CD4-positive, CD25-positive, alpha-beta regulatory T cell (primary cell): ENCODE measurements around the gene PLCB4. TPM values are rescaled to one million over a fixed set of nuclear protein-coding genes. Genes with fewer than 3 reads are reported as not detected.
A peak's percentile ranks its signal among the peaks of the same experiment; 100 is the strongest.

Experiments
- ATAC-seq, 2 donors: fragments of 150-1000 bp; cut with Tn5 transposase; one replicate each; pipeline ENCODE4 v1.10.0; 2021; ENCODE audit warnings: low read depth in 2 of 2, moderate number of reproducible peaks in 2 of 2, moderate library complexity in 1 of 2
- DNase-seq, 3 donors: peaks; one replicate each; pipeline versions ENCODE4 v3.0.0 to v3.0.0-alpha.2; 2012 to 2022; ENCODE audit warnings: mixed read lengths in 1 of 3
- H3K27ac ChIP-seq: one replicate; pipeline ENCODE4 v1.7.0; 2013; ENCODE audit warnings: mild to moderate bottlenecking, low read length; ENCODE audit not compliant: insufficient read depth, poor library complexity, severe bottlenecking
- H3K27me3 ChIP-seq: one replicate; pipeline ENCODE4 v1.7.0; 2013; ENCODE audit warnings: low read length; ENCODE audit not compliant: control insufficient read depth, insufficient read depth
- H3K36me3 ChIP-seq: one replicate; pipeline ENCODE4 v1.7.0; 2013; ENCODE audit warnings: mild to moderate bottlenecking, low read length, moderate library complexity; ENCODE audit not compliant: control insufficient read depth, insufficient read depth
- H3K4me1 ChIP-seq: 2 replicates; pipeline ENCODE4 v1.7.0; 2013; ENCODE audit warnings: mild to moderate bottlenecking, low read length; ENCODE audit not compliant: insufficient read depth, control insufficient read depth, poor library complexity, severe bottlenecking
- H3K4me3 ChIP-seq: one replicate; pipeline ENCODE4 v1.7.0; 2013; ENCODE audit warnings: low read depth, mild to moderate bottlenecking, low read length, moderate library complexity
- H3K9me3 ChIP-seq, 2 experiments: 1 replicate in 1 of 2; 2 replicates in 1 of 2; pipeline ENCODE4 v1.7.0; 2013; ENCODE audit warnings: low read length in 2 of 2, mild to moderate bottlenecking in 1 of 2, moderate library complexity in 1 of 2; ENCODE audit not compliant: control insufficient read depth in 2 of 2
- H3K27ac Mint-ChIP-seq, 3 donors: one replicate each; pipeline ENCODE4 v1.8.0; 2020 to 2022; ENCODE audit warnings: mild to moderate bottlenecking in 3 of 3, mixed read lengths in 3 of 3, moderate library complexity in 2 of 3
- H3K27me3 Mint-ChIP-seq: one replicate; pipeline ENCODE4 v1.8.0; 2022; ENCODE audit warnings: mild to moderate bottlenecking, mixed read lengths
- H3K36me3 Mint-ChIP-seq: one replicate; pipeline ENCODE4 v1.8.0; 2020; ENCODE audit warnings: mixed read lengths
- H3K4me1 Mint-ChIP-seq, 4 donors: one replicate each; pipeline ENCODE4 v1.8.0; 2020 to 2022; ENCODE audit warnings: mixed read lengths in 4 of 4, mild to moderate bottlenecking in 1 of 4
- H3K4me3 Mint-ChIP-seq, 4 donors: one replicate each; pipeline ENCODE4 v1.8.0; 2020 to 2022; ENCODE audit warnings: mild to moderate bottlenecking in 4 of 4, mixed read lengths in 4 of 4, moderate library complexity in 3 of 4
- H3K9me3 Mint-ChIP-seq, 7 donors: one replicate each; pipeline ENCODE4 v1.8.0; 2020 to 2022; ENCODE audit warnings: mixed read lengths in 7 of 7, mild to moderate bottlenecking in 3 of 7, moderate library complexity in 2 of 7
- polyA plus RNA-seq, 4 donors: library from polyadenylated mRNA; unstranded; fragments of 300-500 nt; fragmentation: Illumina TruSeq; gene quantifications; one replicate each; pipeline ENCODE4 v1.2.3, GENCODE V29; 2021
- total RNA-seq: library from RNA; stranded (reverse); gene quantifications from one replicate; pipeline ENCODE4 v1.2.3, GENCODE V29; 2022

Gene PLCB4
- total and polyA plus RNA-seq, 5 donors from 2014 or later: 0.94 TPM; not detected in 4

- H3K27ac Mint-ChIP-seq: no peak overlapping the region
- DNase-seq (no peak), ATAC-seq (no peak)
- H3K9me3 Mint-ChIP-seq: peaks cover 0 to 5% (median 0%) of the 10 kb centered on the region in 7 donors
- Histone ChIP-seq H3K9me3 (no peaks in the 10 kb centered on the region), H3K4me3 (no peak overlapping the region), H3K27ac (no peak overlapping the region), H3K36me3 (no peaks in the 10 kb centered on the region), H3K4me1 (no peaks in the 10 kb centered on the region), H3K27me3 (peaks cover 13% of the 10 kb centered on the region)
- H3K4me3 Mint-ChIP-seq: no peak overlapping the region
- H3K27me3 Mint-ChIP-seq: peaks cover 42% of the 10 kb centered on the region
- H3K36me3 Mint-ChIP-seq: no peaks in the 10 kb centered on the region
- no peaks in the 10 kb centered on the region for H3K4me1 Mint-ChIP-seq
Measured at GRCh38 chr20:9515214-9515585, 446.3 kb downstream of the PLCB4 start.

DNA sequence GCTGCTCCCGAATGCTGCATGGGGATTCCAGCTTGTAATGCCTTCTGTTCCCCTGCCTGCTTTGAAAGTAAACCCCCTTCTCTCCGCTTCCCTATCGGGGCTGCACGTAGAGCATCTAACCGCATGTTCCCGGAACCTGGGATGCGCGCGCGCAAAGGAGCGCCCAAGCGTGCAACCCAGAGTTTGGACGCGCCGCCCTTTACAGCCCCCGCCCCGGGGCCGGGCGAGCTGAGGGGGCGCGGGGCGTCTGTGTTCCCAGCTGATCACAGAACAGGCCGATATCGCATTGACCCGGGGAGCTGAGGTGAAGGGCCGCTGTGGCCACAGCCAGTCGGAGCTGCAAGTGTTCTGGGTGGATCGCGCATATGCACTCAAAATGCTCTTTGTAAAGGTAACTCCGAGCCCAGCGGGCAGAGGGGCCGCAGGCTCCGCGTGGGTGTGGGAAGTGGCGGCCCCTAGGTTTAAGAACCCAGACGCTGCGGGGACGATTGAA is 446.9 kb downstream of the PLCB4 start:
- peaks cover 40% of the 10 kb centered on the region for H3K27me3 Mint-ChIP-seq
- Histone ChIP-seq H3K27ac (no peak overlapping the region), H3K4me1 (no peaks in the 10 kb centered on the region), H3K4me3 (no peak overlapping the region), H3K27me3 (peaks cover 13% of the 10 kb centered on the region), H3K36me3 (no peaks in the 10 kb centered on the region), H3K9me3 (no peaks in the 10 kb centered on the region)
- DNase-seq (no peak), ATAC-seq (no peak)
- no peaks in the 10 kb centered on the region for H3K36me3 Mint-ChIP-seq
- no peak overlapping the region for H3K27ac Mint-ChIP-seq
- H3K4me1 Mint-ChIP-seq: no peaks in the 10 kb centered on the region
- H3K4me3 Mint-ChIP-seq: no peak overlapping the region
- H3K9me3 Mint-ChIP-seq: peaks cover 0 to 5% (median 0%) of the 10 kb centered on the region in 7 donors

DNA sequence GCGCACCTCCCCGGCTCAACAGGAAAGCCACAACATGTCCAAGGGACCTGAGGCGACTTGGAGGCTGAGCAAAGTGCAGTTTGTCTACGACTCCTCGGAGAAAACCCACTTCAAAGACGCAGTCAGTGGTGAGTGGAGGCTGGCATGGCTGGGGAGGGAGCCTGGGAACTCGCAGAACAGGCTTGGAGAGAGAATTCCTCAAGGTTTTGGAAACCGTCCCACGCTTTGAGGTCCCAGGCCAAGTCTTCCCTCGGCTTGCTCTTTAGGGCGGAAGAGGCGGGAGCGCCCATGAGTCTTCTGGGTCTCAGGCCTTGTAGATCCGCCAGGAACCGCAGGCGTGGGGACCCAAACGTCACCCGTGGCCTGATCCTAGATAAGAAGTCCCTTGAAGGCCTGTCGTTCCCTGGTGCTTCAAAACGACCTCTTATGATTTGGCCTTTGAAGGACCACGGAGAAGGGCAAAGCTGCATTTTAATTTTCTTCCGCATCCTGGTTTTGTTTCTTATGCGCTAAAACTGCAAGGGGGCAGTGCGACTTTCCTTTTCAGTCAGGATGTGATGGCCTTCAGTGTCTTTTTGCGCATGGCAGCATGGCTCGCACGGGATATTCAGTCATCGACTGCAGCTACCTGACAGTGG is 447.5 kb downstream of the PLCB4 start:
- Histone ChIP-seq H3K4me1 (no peaks in the 10 kb centered on the region), H3K4me3 (no peak overlapping the region), H3K36me3 (no peaks in the 10 kb centered on the region), H3K9me3 (no peaks in the 10 kb centered on the region), H3K27me3 (peaks cover 13% of the 10 kb centered on the region), H3K27ac (no peak overlapping the region)
- H3K27ac Mint-ChIP-seq: no peak overlapping the region
- H3K4me3 Mint-ChIP-seq: no peak overlapping the region
- H3K4me1 Mint-ChIP-seq: no peaks in the 10 kb centered on the region
- DNase-seq (no peak), ATAC-seq (no peak)
- H3K36me3 Mint-ChIP-seq: no peaks in the 10 kb centered on the region
- H3K9me3 Mint-ChIP-seq: peaks cover 0 to 5% (median 0%) of the 10 kb centered on the region in 7 donors
- H3K27me3 Mint-ChIP-seq: peaks cover 40% of the 10 kb centered on the region

DNA sequence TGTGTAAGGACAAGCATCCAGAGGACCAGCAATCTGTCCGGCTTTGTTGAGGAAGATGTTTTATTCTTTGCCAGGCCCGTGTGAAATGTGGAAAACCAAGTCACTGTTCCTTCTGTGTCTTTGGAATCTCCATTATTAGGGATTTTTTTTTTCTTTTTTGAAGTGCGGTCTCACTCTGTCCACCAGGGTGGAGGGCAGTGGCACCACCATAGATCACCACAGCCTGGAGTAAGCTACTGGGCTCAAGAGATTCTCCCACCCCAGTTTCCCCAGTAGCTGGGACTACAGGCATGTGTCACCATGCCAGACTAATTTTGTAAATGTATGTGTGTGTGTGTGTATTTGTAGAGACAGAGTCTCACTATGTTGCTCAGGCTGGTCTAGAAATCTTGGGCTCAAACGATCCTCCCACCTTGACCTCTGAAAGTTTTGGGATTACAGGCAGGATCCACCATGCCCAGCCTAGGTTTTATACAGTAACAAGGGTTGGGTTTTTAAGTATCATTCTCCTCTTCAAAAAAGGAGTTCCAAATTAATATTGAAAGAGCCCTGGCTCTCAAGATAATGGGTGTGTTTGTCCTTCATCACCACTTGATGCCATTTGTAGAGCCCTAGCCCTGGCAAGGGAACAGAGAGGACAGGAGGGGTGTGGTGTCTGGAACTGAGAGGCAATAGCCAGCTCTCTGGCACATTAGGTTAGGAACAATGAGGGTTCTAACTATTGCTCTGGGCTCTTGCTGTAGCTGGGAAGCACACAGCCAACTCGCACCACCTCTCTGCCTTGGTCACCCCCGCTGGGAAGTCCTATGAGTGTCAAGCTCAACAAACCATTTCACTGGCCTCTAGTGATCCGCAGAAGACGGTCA is 448.6 kb downstream of the PLCB4 start:
- Histone ChIP-seq H3K4me3 (no peak overlapping the region), H3K36me3 (no peaks in the 10 kb centered on the region), H3K27ac (no peak overlapping the region), H3K9me3 (no peaks in the 10 kb centered on the region), H3K4me1 (no peaks in the 10 kb centered on the region), H3K27me3 (peaks cover 13% of the 10 kb centered on the region)
- no peaks in the 10 kb centered on the region for H3K36me3 Mint-ChIP-seq
- peak overlapping the region in 1 of 4 donors; percentile 41 for H3K4me3 Mint-ChIP-seq
- H3K27ac Mint-ChIP-seq: no peak overlapping the region
- DNase-seq (no peak), ATAC-seq (no peak)
- peaks cover 33% of the 10 kb centered on the region for H3K27me3 Mint-ChIP-seq
- peaks cover 0 to 5% (median 0%) of the 10 kb centered on the region in 7 donors for H3K9me3 Mint-ChIP-seq
- no peaks in the 10 kb centered on the region for H3K4me1 Mint-ChIP-seq

GRCh38 chr20:9518576-9519175 is 449.8 kb downstream of the PLCB4 start:
- Mint-ChIP-seq H3K4me3 (no peak overlapping the region), H3K27ac (no peak overlapping the region), H3K9me3 (peaks cover 0 to 5% (median 0%) of the 10 kb centered on the region in 7 donors), H3K4me1 (no peaks in the 10 kb centered on the region), H3K27me3 (peaks cover 26% of the 10 kb centered on the region), H3K36me3 (no peaks in the 10 kb centered on the region)
- ATAC-seq (no peak), DNase-seq (no peak)
- H3K4me3 ChIP-seq: no peak overlapping the region
- no peaks in the 10 kb centered on the region for H3K4me1 ChIP-seq
- no peaks in the 10 kb centered on the region for H3K9me3 ChIP-seq
- no peak overlapping the region for H3K27ac ChIP-seq
- H3K27me3 ChIP-seq: peaks cover 12% of the 10 kb centered on the region
- H3K36me3 ChIP-seq: no peaks in the 10 kb centered on the region

DNA sequence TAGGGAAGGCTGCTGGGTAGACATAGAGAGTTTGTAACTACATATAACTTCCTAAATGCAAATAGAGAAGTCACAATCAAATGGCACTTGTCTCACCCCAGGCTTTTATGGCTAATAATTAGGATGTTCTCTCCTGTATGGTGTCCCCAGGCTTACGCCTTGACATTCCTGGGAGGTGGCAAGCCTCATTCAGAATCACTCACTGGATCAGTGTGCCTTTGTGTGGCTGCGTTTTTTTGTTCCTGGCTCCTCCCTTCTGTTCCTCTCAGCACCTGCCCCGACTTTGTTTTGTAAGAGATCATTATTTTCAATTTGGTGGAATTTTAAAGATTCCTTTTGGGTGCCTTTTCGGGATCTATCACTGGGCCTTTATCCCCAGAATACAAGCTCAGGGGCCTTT is 451.2 kb downstream of the PLCB4 start:
- no peak for ATAC-seq
- H3K4me3 Mint-ChIP-seq: no peak overlapping the region
- H3K4me1 Mint-ChIP-seq: no peaks in the 10 kb centered on the region

DNA sequence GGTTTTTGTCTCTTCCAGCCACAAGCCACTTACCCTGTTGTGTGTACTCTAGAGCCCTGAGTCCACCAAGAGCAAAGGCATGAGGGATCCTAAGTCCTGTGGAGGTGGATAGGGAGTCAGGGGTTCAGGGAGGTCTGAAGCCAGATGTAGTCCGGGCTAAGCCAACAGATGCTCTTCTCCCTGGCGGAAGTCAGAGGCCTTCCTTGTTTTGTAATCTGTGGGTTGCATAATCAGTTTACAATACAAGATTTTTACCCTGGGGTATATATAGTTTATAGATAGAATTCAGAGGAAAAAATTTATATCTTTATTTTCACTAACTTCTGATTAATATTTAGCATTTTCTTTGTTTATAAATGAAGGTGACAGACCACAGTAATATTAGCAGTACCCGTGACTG is 454.7 kb downstream of the PLCB4 start:
- H3K4me3 ChIP-seq: no peak overlapping the region

More for the DNA sequence above, 451.2 kb downstream of the PLCB4 start:
- DNase-seq: no peak
- Mint-ChIP-seq H3K9me3 (peaks cover 0 to 2% (median 0%) of the 10 kb centered on the region in 7 donors), H3K27me3 (peaks cover 18% of the 10 kb centered on the region), H3K36me3 (no peaks in the 10 kb centered on the region), H3K27ac (no peak overlapping the region)
- Histone ChIP-seq H3K4me3 (no peak overlapping the region), H3K36me3 (no peaks in the 10 kb centered on the region), H3K9me3 (no peaks in the 10 kb centered on the region), H3K27ac (no peak overlapping the region), H3K4me1 (no peaks in the 10 kb centered on the region), H3K27me3 (peaks cover 6% of the 10 kb centered on the region)

More for the DNA sequence above, 454.7 kb downstream of the PLCB4 start:
- no peaks in the 10 kb centered on the region for H3K27me3 Mint-ChIP-seq
- H3K27ac Mint-ChIP-seq: no peak overlapping the region
- Histone ChIP-seq H3K9me3 (no peaks in the 10 kb centered on the region), H3K4me1 (no peaks in the 10 kb centered on the region), H3K27ac (no peak overlapping the region), H3K36me3 (no peaks in the 10 kb centered on the region), H3K27me3 (no peaks in the 10 kb centered on the region)
- ATAC-seq (no peak), DNase-seq (no peak)
- H3K36me3 Mint-ChIP-seq: no peaks in the 10 kb centered on the region
- no peaks in the 10 kb centered on the region for H3K4me1 Mint-ChIP-seq
- H3K4me3 Mint-ChIP-seq: no peak overlapping the region
- peaks cover 0 to 3% (median 0%) of the 10 kb centered on the region in 7 donors for H3K9me3 Mint-ChIP-seq
